NT2/D1 (cell line): ENCODE data around the gene CLK2.
"Not testable (repeated sequence)": the region's sequence is repeated elsewhere in the genome, so short reads cannot be mapped to it uniquely, and the experiment has no call there.

Experiments used
- DNase-seq: peaks from one replicate; pipeline ENCODE4 v3.0.0-alpha.2; 2011; ENCODE audit warnings: low read depth, low spot score
- H3K27me3 ChIP-seq: 2 replicates; pipeline ENCODE4 v1.6.0; 2011; ENCODE audit warnings: mild to moderate bottlenecking; ENCODE audit not compliant: insufficient read length, insufficient read depth
- H3K36me3 ChIP-seq: 2 replicates; pipeline ENCODE4 v1.6.1; 2011; ENCODE audit warnings: mild to moderate bottlenecking, low read length, mixed read lengths; ENCODE audit not compliant: insufficient read depth, insufficient read length
- H3K4me1 ChIP-seq: 2 replicates; pipeline ENCODE4 v1.5.1; 2011; ENCODE audit not compliant: insufficient read depth, insufficient read length
- H3K4me3 ChIP-seq: 2 replicates; pipeline ENCODE4 v1.5.1; 2011; ENCODE audit warnings: low read depth; ENCODE audit not compliant: insufficient read length
- H3K9ac ChIP-seq: 2 replicates; pipeline ENCODE4 v1.6.0; 2011; ENCODE audit warnings: low read depth; ENCODE audit not compliant: insufficient read length
- H3K9me3 ChIP-seq: 2 replicates; pipeline ENCODE4 v1.5.1; 2011; ENCODE audit warnings: mild to moderate bottlenecking, low read length; ENCODE audit not compliant: insufficient read depth
- SUZ12 ChIP-seq: IDR thresholded peaks from 2 replicates; pipeline ENCODE4 v1.6.1; 2011; ENCODE audit not compliant: insufficient read length, insufficient read depth; ENCODE audit errors: extremely low read depth
- YY1 ChIP-seq: IDR thresholded peaks from 2 replicates; pipeline ENCODE4 v1.6.1; 2011; ENCODE audit not compliant: insufficient read length, insufficient read depth
- ZNF274 ChIP-seq: IDR thresholded peaks from 2 replicates; pipeline ENCODE4 v1.6.1; 2011; ENCODE audit warnings: mild to moderate bottlenecking, low read depth, low read length

The CLK2 gene

GRCh38 chr1:155295183-155295941 is 22.1 kb upstream of the CLK2 start:
- Histone ChIP-seq H3K4me1 (peaks cover 9% of the 10 kb centered on the region), H3K36me3 (no peaks in the 10 kb centered on the region), H3K4me3 (peak overlapping the region; percentile 66), H3K9me3 (no peaks in the 10 kb centered on the region), H3K9ac (peak overlapping the region; percentile 76), H3K27me3 (peaks cover 41% of the 10 kb centered on the region)
- no peak for DNase-seq
- TF ChIP-seq SUZ12, result peak; percentile 76
- TF ChIP-seq ZNF274, result no peak

GRCh38 chr1:155294520-155295182 is 21.3 kb upstream of the CLK2 start:
- no peak for DNase-seq
- Histone ChIP-seq H3K4me1 (peaks cover 9% of the 10 kb centered on the region), H3K4me3 (peak overlapping the region; percentile 66), H3K27me3 (peaks cover 41% of the 10 kb centered on the region), H3K9ac (peak overlapping the region; percentile 76), H3K9me3 (no peaks in the 10 kb centered on the region), H3K36me3 (no peaks in the 10 kb centered on the region)
- no peak for TF ChIP-seq ZNF274

GRCh38 chr1:155293086-155293749 is 19.9 kb upstream of the CLK2 start:
- peaks cover 41% of the 10 kb centered on the region for H3K27me3 ChIP-seq
- no peak overlapping the region for H3K9ac ChIP-seq
- H3K36me3 ChIP-seq, result peaks cover 2% of the 10 kb centered on the region
- no peak for DNase-seq
- H3K4me1 ChIP-seq, result peaks cover 9% of the 10 kb centered on the region
- H3K4me3 ChIP-seq, result no peak overlapping the region
- TF ChIP-seq YY1 (no peak), ZNF274 (no peak)
- no peaks in the 10 kb centered on the region for H3K9me3 ChIP-seq

- H3K9ac ChIP-seq, H3K9me3 ChIP-seq, DNase-seq, H3K4me3 ChIP-seq, H3K36me3 ChIP-seq, H3K4me1 ChIP-seq: not testable (repeated sequence)
- peaks cover 34% of the 10 kb centered on the region for H3K27me3 ChIP-seq
Measured at GRCh38 chr1:155291006-155291405, 17.7 kb upstream of the CLK2 start.

- Histone ChIP-seq H3K36me3 (peaks cover 13% of the 10 kb centered on the region), H3K4me1 (peaks cover 4% of the 10 kb centered on the region), H3K9me3 (no peaks in the 10 kb centered on the region), H3K9ac (no peak overlapping the region), H3K27me3 (peaks cover 5% of the 10 kb centered on the region), H3K4me3 (no peak overlapping the region)
- TF ChIP-seq SUZ12 (no peak), YY1 (no peak)
- DNase-seq, result no peak
Measured at GRCh38 chr1:155287987-155288543, 14.8 kb upstream of the CLK2 start.

- Histone ChIP-seq H3K4me1 (peaks cover 8% of the 10 kb centered on the region), H3K36me3 (peaks cover 18% of the 10 kb centered on the region), H3K9me3 (no peaks in the 10 kb centered on the region), H3K27me3 (no peaks in the 10 kb centered on the region), H3K9ac (no peak overlapping the region), H3K4me3 (no peak overlapping the region)
- TF ChIP-seq ZNF274 (no peak), SUZ12 (no peak), YY1 (no peak)
- DNase-seq, result no peak
Measured at GRCh38 chr1:155286544-155286943, 13.2 kb upstream of the CLK2 start.

GRCh38 chr1:155285631-155286044 is 12.3 kb upstream of the CLK2 start:
- Histone ChIP-seq H3K27me3 (no peaks in the 10 kb centered on the region), H3K9ac (no peak overlapping the region), H3K4me3 (no peak overlapping the region), H3K4me1 (peaks cover 8% of the 10 kb centered on the region), H3K36me3 (peaks cover 18% of the 10 kb centered on the region), H3K9me3 (no peaks in the 10 kb centered on the region)
- DNase-seq, result no peak
- no peak for TF ChIP-seq YY1
- no peak for TF ChIP-seq ZNF274
- no peak for TF ChIP-seq SUZ12
